Activated CD4-positive, alpha-beta memory T cell treated with anti-CD3 and anti-CD28 coated beads, Interleukin-2, amount 10 ng/mL, durations not matched to agents 7 days and 5 days (primary cell): Measurements from ENCODE around the gene SF3A2. TPM values are rescaled to one million over a fixed set of nuclear protein-coding genes. Genes with fewer than 3 reads are reported as not detected.

Experiments used
- CTCF ChIA-PET: fragments of 350-600 bp; sonication (Branson Sonifier 250); formaldehyde crosslinking; loops from one replicate; lab custom pipeline; 2021; ENCODE audit warnings: antibody characterized with exemption, inconsistent platforms; lab: Charles Lee
- POLR2A ChIA-PET: fragments of 350-600 bp; sonication (Branson Sonifier 250); formaldehyde crosslinking; loops from one replicate; lab custom pipeline; 2021; ENCODE audit warnings: antibody characterized with exemption; lab: Charles Lee
- DNase-seq: peaks from one replicate; pipeline ENCODE4 v3.0.0-alpha.2; 2020
- H3K27ac Mint-ChIP-seq: one replicate; pipeline ENCODE4 v1.8.0; 2021; ENCODE audit warnings: mild to moderate bottlenecking, mixed read lengths
- H3K27me3 Mint-ChIP-seq: one replicate; pipeline ENCODE4 v1.8.0; 2021; ENCODE audit warnings: mixed read lengths
- H3K36me3 Mint-ChIP-seq: one replicate; pipeline ENCODE4 v1.8.0; 2021; ENCODE audit warnings: low read depth, mixed read lengths
- H3K4me1 Mint-ChIP-seq: one replicate; pipeline ENCODE4 v1.8.0; 2021; ENCODE audit warnings: mixed read lengths
- H3K4me3 Mint-ChIP-seq: one replicate; pipeline ENCODE4 v1.8.0; 2021; ENCODE audit warnings: mild to moderate bottlenecking, mixed read lengths
- H3K9me3 Mint-ChIP-seq: one replicate; pipeline ENCODE4 v1.8.0; 2021; ENCODE audit warnings: mixed read lengths
- total RNA-seq, 2 experiments: library from RNA; stranded (reverse); gene quantifications; one replicate each; pipeline ENCODE4 v1.2.3, GENCODE V29; 2021

SF3A2 gene
- total RNA-seq, 2 experiments from 2014 or later = 137 to 145 TPM

DNA sequence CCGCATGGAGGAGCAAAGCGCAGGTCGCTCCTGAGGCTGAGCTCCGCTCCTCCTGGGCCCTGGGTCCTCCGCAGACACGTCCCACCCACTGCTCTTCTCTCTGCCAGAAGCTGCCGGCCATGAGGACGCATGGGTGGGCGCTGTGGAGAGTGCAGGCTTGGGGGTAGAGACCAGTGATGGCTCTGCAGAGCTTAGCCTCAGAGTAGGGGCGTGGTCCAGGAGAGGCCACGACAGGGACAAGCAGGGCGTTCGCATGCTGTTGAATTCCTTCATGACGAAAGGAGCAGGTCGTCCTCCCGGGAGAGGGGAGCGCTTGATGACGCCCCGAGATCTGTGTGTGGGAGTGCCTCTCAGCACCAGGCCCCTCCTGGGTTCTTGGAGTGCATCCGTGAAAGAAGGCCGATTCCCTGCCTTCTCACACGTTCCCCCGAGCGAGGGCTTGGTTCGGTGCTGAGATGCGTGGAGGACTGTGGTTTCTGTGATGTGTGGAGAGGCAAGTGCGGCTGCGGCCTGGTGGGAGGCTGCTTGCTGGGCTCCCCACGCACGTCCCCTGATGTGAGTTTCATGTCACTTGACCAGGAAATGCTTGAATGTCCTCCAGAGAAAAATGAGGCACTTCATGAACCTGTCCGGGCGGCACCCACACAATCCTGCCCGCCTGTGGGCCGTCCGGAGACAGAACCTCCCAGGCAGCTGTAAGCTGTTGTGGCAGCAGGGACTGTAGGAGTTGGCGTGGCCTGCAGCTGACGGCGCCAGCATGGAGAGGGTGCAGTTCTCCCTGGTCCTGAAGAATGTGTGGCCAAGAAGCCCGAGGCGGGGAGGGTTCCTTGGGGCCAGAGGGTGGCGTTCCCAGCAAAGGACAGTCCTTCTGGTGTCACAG lies 4.5 kb downstream of the SF3A2 start:
- H3K4me1 Mint-ChIP-seq = peaks cover 54% of the 10 kb centered on the region
- peak overlapping the region; percentile 96 for H3K27ac Mint-ChIP-seq
- DNase-seq = no peak
- H3K4me3 Mint-ChIP-seq = peak overlapping the region; percentile 94
- H3K36me3 Mint-ChIP-seq = peaks cover 70% of the 10 kb centered on the region
- no peaks in the 10 kb centered on the region for H3K9me3 Mint-ChIP-seq
- CTCF ChIA-PET = interaction anchor here (0.9 to 4.7 kb wide), 3 partner anchors 17 to 152 kb away, joined by 4 to 46 read pairs (median 25); no protein-coding TSS in a partner anchor
- no peaks in the 10 kb centered on the region for H3K27me3 Mint-ChIP-seq
- POLR2A ChIA-PET = interaction anchor here (1.0 to 4.9 kb wide), 8 partner anchors 8 to 87 kb away, joined by 4 to 114 read pairs (median 18); partner anchors contain the start of gene AMH

DNA sequence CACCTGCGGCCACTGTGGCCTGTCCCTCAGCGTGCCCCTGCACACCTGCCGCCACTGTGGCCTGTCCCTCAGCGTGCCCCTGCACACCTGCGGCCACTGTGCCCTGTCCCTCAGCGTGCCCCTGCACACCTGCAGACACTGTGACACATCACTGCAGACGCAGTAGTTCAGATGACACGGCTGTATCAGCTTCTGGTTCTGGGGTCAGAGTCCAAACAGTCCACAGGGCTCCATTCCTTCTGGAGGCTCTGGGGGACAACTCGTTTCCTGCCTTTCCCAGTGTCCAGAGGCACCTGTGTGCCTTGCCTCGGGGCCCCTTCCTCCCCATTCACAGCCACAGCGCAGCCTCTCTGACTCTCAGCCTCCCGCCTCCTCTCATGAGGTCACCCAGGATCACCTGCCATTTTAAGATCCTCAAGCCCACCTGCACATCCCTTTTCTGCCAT lies 5.5 kb downstream of the SF3A2 start:
- Mint-ChIP-seq H3K9me3 (no peaks in the 10 kb centered on the region), H3K4me1 (peaks cover 51% of the 10 kb centered on the region), H3K4me3 (no peak overlapping the region), H3K27ac (no peak overlapping the region), H3K36me3 (peaks cover 67% of the 10 kb centered on the region), H3K27me3 (no peaks in the 10 kb centered on the region)
- ChIA-PET CTCF (interaction anchor here (0.9 kb wide), 1 partner anchor 151 kb away, joined by 4 read pairs; no protein-coding TSS in a partner anchor), POLR2A (interaction anchor here (1.0 to 1.7 kb wide), 2 partner anchors 22 to 43 kb away, joined by 4 to 7 read pairs; no protein-coding TSS in a partner anchor)
- no peak for DNase-seq

GRCh38 chr19:2242816-2243215 lies 6.2 kb downstream of the SF3A2 start:
- Mint-ChIP-seq H3K36me3 (peaks cover 64% of the 10 kb centered on the region), H3K9me3 (no peaks in the 10 kb centered on the region), H3K4me3 (no peak overlapping the region), H3K27ac (no peak overlapping the region), H3K4me1 (peaks cover 46% of the 10 kb centered on the region), H3K27me3 (no peaks in the 10 kb centered on the region)
- ChIA-PET POLR2A (no interaction called here), CTCF (no interaction called here)
- DNase-seq = no peak

DNA sequence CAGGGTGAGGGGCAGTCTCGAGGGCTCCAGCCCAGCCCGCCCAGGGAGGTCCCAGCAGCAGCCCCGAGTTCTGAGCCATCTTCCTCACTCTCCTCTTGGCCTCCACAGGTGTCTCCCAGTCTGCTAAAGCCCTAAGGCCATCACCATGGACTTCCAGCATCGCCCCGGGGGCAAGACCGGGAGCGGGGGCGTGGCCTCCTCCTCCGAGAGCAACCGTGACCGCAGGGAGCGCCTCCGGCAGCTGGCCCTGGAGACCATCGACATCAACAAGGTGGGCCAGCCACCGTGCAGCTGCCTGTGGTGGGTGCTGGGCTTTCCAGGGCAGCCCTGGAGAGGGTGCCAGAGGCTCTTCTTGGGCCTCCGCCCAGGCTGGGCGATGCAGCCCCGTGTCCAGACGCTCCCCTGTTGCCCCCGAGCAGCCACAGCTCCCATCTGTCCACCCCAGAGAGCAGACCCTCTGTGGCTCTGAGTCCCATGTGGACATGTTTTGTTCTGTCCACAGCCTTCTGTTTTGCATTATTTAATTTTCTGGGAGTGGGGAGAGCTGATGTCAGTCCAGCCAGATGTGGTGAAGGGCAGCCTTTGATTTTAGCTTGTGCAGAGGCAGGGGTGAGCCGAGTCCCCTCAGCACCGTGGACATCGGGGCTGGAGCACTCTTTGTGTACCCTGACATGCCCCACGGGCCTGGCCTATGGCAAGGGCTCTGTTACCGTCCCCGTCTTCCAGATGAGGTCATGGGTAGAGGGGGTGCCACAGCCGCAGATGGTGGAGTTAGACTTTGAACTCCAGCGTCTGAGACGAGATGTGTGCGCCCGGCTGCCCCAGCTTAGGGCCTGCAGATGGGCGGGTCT lies 6.9 kb downstream of the SF3A2 start:
- Mint-ChIP-seq H3K36me3 (peaks cover 59% of the 10 kb centered on the region), H3K9me3 (no peaks in the 10 kb centered on the region), H3K27ac (no peak overlapping the region), H3K4me1 (peaks cover 39% of the 10 kb centered on the region), H3K27me3 (no peaks in the 10 kb centered on the region), H3K4me3 (no peak overlapping the region)
- ChIA-PET POLR2A (no interaction called here), CTCF (no interaction called here)
- DNase-seq = no peak

DNA sequence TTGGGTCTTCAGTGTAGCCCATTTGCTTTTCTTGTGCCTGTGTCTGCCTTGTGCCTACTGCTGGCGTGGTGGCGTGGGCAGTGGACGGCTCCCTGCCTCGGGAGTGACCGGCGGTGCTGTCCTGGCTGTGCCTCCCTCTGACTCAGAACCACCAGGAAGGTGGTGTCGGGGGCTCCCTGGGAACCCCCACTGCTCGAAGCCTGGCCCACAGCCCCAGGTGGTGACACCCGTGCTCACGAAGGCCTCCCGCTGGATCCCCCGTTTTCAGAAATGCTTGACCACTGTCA lies 7.4 kb downstream of the SF3A2 start:
- Mint-ChIP-seq H3K36me3 (peaks cover 55% of the 10 kb centered on the region), H3K4me1 (peaks cover 34% of the 10 kb centered on the region), H3K9me3 (no peaks in the 10 kb centered on the region), H3K27me3 (no peaks in the 10 kb centered on the region), H3K27ac (no peak overlapping the region), H3K4me3 (no peak overlapping the region)
- CTCF ChIA-PET = no interaction called here
- no peak for DNase-seq
- POLR2A ChIA-PET = no interaction called here

- DNase-seq = no peak
- Mint-ChIP-seq H3K9me3 (no peaks in the 10 kb centered on the region), H3K27ac (no peak overlapping the region), H3K4me1 (peaks cover 29% of the 10 kb centered on the region), H3K36me3 (peaks cover 53% of the 10 kb centered on the region), H3K4me3 (no peak overlapping the region), H3K27me3 (no peaks in the 10 kb centered on the region)
- ChIA-PET CTCF (no interaction called here), POLR2A (interaction anchor here (1.0 kb wide), 1 partner anchor 10 kb away, joined by 3 read pairs; no protein-coding TSS in a partner anchor)
Observed at GRCh38 chr19:2244486-2244885, 7.9 kb downstream of the SF3A2 start.

DNA sequence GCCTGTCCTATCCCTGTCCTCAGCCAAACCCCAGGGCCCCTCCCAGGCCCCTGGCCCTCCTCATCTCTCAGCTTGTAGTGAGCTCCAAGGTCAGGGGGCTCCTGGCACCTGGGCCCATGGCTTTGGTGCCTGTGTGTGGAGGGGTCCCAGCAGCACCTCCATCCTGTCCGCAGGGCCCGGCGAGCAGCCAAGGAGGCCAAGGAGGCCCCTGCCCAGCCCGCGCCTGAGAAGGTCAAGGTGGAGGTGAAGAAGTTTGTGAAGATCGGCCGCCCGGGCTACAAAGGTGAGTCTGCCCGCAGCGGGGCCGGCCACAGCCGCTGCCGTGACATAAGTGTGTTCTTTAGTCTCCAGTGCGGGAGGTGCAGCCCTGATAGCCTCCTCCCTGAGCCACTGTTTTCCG lies 8.6 kb downstream of the SF3A2 start:
- DNase-seq = no peak
- POLR2A ChIA-PET = interaction anchor here (0.7 to 1.0 kb wide), 2 partner anchors 9 to 11 kb away, joined by 3 read pairs; no protein-coding TSS in a partner anchor
- no peaks in the 10 kb centered on the region for H3K9me3 Mint-ChIP-seq
- H3K36me3 Mint-ChIP-seq = peaks cover 51% of the 10 kb centered on the region
- peaks cover 24% of the 10 kb centered on the region for H3K4me1 Mint-ChIP-seq
- no peak overlapping the region for H3K27ac Mint-ChIP-seq
- peaks cover 5% of the 10 kb centered on the region for H3K27me3 Mint-ChIP-seq
- no peak overlapping the region for H3K4me3 Mint-ChIP-seq
- CTCF ChIA-PET = interaction anchor here (0.6 kb wide), 1 partner anchor 67 kb away, joined by 3 read pairs; no protein-coding TSS in a partner anchor

DNA sequence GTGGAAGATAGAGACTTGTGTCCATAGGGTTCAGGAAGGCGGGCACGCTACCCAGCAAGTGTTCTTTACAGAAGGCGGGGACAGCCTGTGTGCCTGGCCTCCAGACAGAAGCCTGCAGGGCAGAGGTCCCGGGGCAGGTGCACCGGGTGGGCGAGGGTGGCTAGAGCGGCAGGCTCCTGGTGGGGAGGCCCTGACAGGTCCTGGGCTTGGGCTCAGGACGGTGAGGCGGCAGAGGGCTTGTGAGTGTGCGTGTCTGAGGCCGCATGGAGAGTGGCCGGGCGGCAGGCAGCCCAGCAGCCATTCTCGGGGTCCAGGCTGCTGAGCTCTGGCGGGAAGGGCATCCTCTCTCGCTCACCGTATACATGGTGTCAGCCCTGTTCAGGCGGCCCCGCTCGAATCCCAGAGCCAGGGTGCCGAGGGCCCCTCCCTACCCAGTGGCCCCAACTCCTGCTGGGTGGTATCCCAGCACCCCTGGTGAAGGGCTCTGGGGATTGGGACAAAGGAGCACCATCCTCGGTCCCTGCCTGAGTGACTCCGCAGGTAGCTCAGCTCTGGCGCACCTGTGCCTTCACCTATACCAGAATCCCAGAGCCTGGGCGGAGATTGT lies 9.5 kb downstream of the SF3A2 start:
- H3K27me3 Mint-ChIP-seq = peaks cover 7% of the 10 kb centered on the region
- no peak for DNase-seq
- H3K36me3 Mint-ChIP-seq = peaks cover 43% of the 10 kb centered on the region
- H3K27ac Mint-ChIP-seq = no peak overlapping the region
- ChIA-PET POLR2A (interaction anchor here (1.0 kb wide), 1 partner anchor 9 kb away, joined by 3 read pairs; no protein-coding TSS in a partner anchor), CTCF (interaction anchor here (0.6 kb wide), 1 partner anchor 66 kb away, joined by 3 read pairs; no protein-coding TSS in a partner anchor)
- H3K9me3 Mint-ChIP-seq = no peaks in the 10 kb centered on the region
- peaks cover 16% of the 10 kb centered on the region for H3K4me1 Mint-ChIP-seq
- H3K4me3 Mint-ChIP-seq = no peak overlapping the region

- H3K4me3 Mint-ChIP-seq = no peak overlapping the region
- H3K27me3 Mint-ChIP-seq = peaks cover 10% of the 10 kb centered on the region
- ChIA-PET CTCF (no interaction called here), POLR2A (interaction anchor here (1.0 kb wide), 1 partner anchor 9 kb away, joined by 3 read pairs; no protein-coding TSS in a partner anchor)
- peaks cover 42% of the 10 kb centered on the region for H3K36me3 Mint-ChIP-seq
- peaks cover 11% of the 10 kb centered on the region for H3K4me1 Mint-ChIP-seq
- no peak overlapping the region for H3K27ac Mint-ChIP-seq
- no peak for DNase-seq
- H3K9me3 Mint-ChIP-seq = no peaks in the 10 kb centered on the region
Observed at GRCh38 chr19:2246801-2247361, 10.3 kb downstream of the SF3A2 start.

DNA sequence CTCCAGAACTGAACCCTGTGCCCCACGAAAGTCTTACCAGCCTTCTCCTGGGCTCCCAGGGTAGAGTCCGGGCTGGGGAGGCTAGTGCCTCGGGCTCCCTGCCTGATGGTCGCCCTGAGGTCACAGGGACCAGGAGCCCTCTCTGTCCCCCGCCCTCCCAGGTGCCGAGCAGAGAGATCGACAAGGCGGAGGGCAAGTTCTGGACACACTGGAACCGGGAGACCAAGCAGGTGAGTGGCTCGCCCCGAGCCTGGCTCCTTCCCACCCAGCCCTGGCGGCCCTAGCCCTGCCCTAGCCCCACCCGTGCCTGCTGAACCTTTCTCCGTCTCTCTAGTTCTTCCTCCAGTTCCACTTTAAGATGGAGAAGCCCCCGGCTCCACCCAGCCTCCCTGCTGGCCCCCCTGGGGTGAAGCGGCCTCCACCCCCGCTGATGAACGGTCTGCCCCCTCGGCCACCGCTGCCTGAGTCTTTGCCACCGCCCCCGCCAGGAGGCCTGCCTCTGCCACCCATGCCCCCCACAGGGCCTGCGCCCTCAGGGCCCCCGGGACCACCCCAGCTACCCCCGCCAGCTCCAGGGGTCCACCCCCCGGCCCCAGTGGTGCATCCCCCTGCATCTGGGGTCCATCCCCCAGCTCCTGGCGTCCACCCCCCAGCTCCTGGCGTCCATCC lies 10.9 kb downstream of the SF3A2 start:
- Mint-ChIP-seq H3K27me3 (peaks cover 15% of the 10 kb centered on the region), H3K27ac (no peak overlapping the region), H3K4me1 (peaks cover 11% of the 10 kb centered on the region), H3K36me3 (peaks cover 38% of the 10 kb centered on the region), H3K9me3 (no peaks in the 10 kb centered on the region), H3K4me3 (no peak overlapping the region)
- ChIA-PET POLR2A (interaction anchor here (1.0 to 3.2 kb wide), 3 partner anchors 9 to 22 kb away, joined by 3 to 43 read pairs (median 3); no protein-coding TSS in a partner anchor), CTCF (interaction anchor here (0.9 kb wide), 1 partner anchor 14 kb away, joined by 3 read pairs; no protein-coding TSS in a partner anchor)
- no peak for DNase-seq

DNA sequence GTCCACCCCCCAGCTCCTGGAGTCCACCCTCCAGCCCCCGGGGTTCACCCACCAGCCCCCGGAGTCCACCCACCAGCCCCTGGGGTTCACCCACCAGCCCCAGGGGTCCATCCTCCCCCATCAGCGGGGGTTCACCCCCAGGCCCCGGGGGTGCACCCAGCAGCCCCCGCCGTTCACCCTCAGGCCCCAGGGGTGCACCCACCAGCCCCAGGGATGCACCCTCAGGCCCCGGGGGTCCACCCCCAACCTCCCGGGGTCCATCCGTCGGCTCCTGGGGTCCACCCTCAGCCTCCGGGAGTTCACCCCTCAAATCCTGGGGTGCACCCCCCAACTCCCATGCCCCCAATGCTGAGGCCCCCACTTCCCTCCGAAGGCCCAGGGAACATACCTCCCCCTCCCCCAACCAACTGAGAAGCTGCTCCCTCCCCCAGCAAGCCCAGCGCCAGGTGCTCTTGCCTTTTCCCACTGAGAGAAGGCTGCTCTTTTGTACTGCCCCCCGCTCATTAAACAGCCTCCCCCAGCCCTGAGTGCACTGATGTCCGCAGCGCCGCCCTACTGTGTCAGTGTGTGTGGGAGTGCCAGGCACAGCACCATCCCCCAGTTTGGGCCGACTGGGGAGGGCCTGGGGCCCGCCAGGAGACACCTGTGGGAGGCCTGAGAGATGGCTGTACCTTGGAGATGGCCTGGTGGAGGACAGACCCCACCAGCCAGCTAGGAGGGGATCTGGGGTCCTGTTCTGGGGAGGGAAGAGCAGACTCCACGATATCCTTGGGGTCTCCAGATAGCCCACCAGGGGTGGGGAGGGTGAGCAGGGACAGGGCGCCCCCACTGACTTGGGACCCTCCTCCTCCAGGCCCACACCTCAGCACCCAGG lies 11.7 kb downstream of the SF3A2 start:
- no peak for DNase-seq
- Mint-ChIP-seq H3K9me3 (no peaks in the 10 kb centered on the region), H3K27me3 (peaks cover 23% of the 10 kb centered on the region), H3K36me3 (peaks cover 31% of the 10 kb centered on the region), H3K4me3 (no peak overlapping the region), H3K4me1 (peaks cover 9% of the 10 kb centered on the region), H3K27ac (no peak overlapping the region)
- POLR2A ChIA-PET = interaction anchor here (1.0 to 3.2 kb wide), 4 partner anchors 9 to 21 kb away, joined by 3 to 43 read pairs (median 4); no protein-coding TSS in a partner anchor
- CTCF ChIA-PET = interaction anchor here (0.5 to 0.9 kb wide), 2 partner anchors 13 to 143 kb away, joined by 3 read pairs; no protein-coding TSS in a partner anchor
